Choroid plexus epithelial cell (primary cell): ENCODE measurements around the gene SUMO2.

Experiments used
- DNase-seq: peaks from one replicate; pipeline ENCODE4 v3.0.0-alpha.2; 2010; ENCODE audit warnings: low read depth
- H3K4me3 ChIP-seq: 2 replicates; pipeline ENCODE4 v1.5.1; 2011; ENCODE audit warnings: low read depth, mild to moderate bottlenecking, control low read depth, low read length, moderate library complexity
- TF ChIP-seq, protein P1 (sequence below): conservative IDR thresholded peaks from 2 replicates; pipeline ENCODE4 v1.5.1; 2011; ENCODE audit warnings: low read depth, mild to moderate bottlenecking, control low read depth, inconsistent platforms, low read length, moderate library complexity

Gene SUMO2

DNA sequence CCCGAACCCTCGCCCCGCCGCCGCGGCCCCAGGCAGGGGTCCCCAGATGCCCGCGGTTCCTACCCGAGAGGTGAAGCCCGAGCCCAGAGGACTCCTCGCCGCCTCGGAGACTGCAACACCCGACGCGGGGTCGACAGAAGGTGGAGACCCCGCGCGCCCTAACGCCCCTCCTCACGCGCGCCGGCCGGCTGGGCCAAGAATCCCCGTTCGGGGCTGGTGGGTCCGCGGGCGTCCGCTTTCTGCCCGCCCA is 515 bp downstream of the SUMO2 start:
- H3K4me3 ChIP-seq: peak overlapping the region; percentile 73
- TF ChIP-seq, protein P1, sequence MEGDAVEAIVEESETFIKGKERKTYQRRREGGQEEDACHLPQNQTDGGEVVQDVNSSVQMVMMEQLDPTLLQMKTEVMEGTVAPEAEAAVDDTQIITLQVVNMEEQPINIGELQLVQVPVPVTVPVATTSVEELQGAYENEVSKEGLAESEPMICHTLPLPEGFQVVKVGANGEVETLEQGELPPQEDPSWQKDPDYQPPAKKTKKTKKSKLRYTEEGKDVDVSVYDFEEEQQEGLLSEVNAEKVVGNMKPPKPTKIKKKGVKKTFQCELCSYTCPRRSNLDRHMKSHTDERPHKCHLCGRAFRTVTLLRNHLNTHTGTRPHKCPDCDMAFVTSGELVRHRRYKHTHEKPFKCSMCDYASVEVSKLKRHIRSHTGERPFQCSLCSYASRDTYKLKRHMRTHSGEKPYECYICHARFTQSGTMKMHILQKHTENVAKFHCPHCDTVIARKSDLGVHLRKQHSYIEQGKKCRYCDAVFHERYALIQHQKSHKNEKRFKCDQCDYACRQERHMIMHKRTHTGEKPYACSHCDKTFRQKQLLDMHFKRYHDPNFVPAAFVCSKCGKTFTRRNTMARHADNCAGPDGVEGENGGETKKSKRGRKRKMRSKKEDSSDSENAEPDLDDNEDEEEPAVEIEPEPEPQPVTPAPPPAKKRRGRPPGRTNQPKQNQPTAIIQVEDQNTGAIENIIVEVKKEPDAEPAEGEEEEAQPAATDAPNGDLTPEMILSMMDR: no peak
- DNase-seq: no peak

DNA sequence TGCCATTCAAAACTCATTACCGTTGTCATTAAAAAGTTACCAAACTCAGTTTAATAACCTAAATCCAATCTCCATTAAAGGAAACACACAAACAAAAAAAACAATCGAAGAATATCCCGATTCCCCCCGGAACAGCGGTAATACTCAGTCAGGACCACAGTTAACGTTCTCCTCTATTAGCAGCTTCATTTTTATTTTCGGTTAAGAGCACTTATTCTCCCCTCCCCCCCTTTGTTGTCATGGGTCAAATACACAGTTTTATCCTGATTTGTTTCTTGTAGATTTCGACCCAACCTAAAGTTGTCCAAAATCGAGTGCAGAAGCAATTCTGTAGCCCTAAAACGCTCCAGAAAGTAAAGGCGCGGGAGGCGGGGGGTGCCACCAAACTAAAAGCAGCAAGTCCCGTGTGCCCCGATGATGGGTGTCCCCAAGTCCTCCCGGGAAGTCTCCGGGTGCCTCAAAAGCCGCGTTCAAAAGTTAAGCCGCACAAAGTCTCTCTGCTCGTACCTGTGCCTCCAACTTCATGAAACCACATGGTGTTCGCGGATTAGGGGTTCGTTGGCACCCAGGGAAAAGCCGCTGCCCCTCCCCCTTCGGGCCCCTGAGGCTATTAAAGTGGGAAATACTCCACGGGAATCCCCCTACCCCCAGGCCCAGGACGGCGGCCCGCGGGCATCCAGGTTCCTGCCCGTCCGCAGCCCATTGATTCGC is 996 bp downstream of the SUMO2 start:
- DNase-seq: peak; percentile 41
- TF ChIP-seq, protein P1: no peak
- H3K4me3 ChIP-seq: peak overlapping the region; percentile 73

GRCh38 chr17:75181110-75181509 is 1.6 kb downstream of the SUMO2 start:
- TF ChIP-seq, protein P1: no peak
- DNase-seq: no peak
- peak overlapping the region; percentile 73 for H3K4me3 ChIP-seq

GRCh38 chr17:75178453-75178852 is 4.3 kb downstream of the SUMO2 start:
- TF ChIP-seq, protein P1: no peak
- H3K4me3 ChIP-seq: no peak overlapping the region
- DNase-seq: no peak

- H3K4me3 ChIP-seq: no peak overlapping the region
- TF ChIP-seq, protein P1: no peak
- DNase-seq: no peak
Measured at GRCh38 chr17:75176625-75177024, 6.1 kb downstream of the SUMO2 start.

- DNase-seq: no peak
- TF ChIP-seq, protein P1: no peak
- H3K4me3 ChIP-seq: no peak overlapping the region
Measured at GRCh38 chr17:75174996-75175395, 7.8 kb downstream of the SUMO2 start.

GRCh38 chr17:75173526-75173925 is 9.2 kb downstream of the SUMO2 start:
- no peak for DNase-seq
- TF ChIP-seq, protein P1: no peak
- no peak overlapping the region for H3K4me3 ChIP-seq
